ENCODE measurements around the gene P4HB.
A peak's percentile ranks its signal among the peaks of the same experiment; 100 is the strongest.

Gene P4HB

GRCh38 chr17:81898029-81898866, 37.9 kb upstream of the P4HB start:
- no peak for DNase-seq (ENCODE audit: low read depth in 3 of 3)

- no peak for DNase-seq (ENCODE audit: low read depth in 3 of 3)
Measured at GRCh38 chr17:81895400-81895799, 35.1 kb upstream of the P4HB start.

DNA sequence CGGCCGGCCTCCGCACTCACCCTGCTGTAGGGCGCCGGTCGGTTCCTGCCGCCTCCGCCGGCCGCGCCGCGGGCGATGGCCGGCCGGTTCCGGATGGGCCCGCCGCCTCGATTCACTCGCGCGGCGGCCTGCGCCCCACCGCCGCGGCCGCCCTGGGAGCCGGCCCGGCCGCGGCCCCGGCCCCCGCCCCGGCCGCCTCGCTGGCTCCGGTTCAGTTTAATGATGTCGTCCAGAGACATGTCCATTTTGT, 30.9 kb upstream of the P4HB start:
- DNase-seq (ENCODE audit: low read depth in 3 of 3), result no peak

- DNase-seq (ENCODE audit: low read depth in 3 of 3), result peak in 1 of 3 experiments; percentile 11
Measured at GRCh38 chr17:81890447-81891302, 30.3 kb upstream of the P4HB start.

DNA sequence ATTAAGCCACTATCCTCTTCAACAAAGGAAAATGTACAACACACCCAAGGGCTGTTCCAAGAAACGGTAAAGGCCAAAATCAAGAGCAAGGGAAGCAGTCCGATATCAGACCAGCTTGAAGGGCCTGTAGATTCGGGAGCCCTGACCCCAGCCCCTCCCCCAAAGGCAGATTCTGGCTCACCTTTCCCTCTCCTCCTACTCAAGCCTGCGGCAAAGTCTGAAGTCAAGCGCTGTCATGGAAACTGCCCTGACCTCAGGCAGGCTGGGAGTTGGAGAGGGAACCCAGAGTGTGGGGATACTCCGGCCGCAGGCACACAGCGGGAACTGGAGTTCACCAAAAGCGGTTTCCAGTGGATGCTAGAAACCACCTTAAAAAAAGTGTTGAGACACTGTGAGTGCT, 29.3 kb upstream of the P4HB start:
- DNase-seq (ENCODE audit: low read depth in 3 of 3), result no peak

DNA sequence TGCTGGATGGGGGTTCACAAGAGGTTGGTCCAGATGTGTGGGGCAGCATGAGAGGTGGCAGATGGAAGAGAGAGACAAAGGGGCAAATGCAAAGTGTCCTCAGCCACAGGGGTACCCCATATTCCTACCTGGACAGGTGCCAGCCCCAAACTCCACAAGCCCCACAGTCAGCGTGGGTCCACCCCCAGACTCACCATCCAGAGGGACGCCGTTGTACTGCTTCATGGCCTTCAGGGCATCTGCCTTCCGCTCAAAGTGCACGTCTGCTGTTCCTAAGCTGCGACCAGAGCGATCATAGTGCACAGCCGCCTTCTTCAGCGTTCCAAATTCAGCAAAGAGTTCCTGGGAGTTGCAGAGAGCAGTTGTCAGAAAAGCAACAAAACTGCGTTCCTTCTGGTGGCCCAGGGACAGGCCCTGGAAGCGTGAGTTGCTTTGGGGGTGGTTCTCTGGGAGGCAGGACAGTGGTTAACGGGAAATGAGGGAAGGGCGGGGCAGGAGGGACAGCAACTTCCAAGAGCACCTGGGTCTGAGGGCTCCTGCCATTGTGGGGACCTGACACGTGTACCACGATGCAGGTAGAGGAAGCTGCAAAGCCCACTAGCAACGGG, 28.8 kb upstream of the P4HB start:
- no peak for DNase-seq (ENCODE audit: low read depth in 3 of 3)

DNA sequence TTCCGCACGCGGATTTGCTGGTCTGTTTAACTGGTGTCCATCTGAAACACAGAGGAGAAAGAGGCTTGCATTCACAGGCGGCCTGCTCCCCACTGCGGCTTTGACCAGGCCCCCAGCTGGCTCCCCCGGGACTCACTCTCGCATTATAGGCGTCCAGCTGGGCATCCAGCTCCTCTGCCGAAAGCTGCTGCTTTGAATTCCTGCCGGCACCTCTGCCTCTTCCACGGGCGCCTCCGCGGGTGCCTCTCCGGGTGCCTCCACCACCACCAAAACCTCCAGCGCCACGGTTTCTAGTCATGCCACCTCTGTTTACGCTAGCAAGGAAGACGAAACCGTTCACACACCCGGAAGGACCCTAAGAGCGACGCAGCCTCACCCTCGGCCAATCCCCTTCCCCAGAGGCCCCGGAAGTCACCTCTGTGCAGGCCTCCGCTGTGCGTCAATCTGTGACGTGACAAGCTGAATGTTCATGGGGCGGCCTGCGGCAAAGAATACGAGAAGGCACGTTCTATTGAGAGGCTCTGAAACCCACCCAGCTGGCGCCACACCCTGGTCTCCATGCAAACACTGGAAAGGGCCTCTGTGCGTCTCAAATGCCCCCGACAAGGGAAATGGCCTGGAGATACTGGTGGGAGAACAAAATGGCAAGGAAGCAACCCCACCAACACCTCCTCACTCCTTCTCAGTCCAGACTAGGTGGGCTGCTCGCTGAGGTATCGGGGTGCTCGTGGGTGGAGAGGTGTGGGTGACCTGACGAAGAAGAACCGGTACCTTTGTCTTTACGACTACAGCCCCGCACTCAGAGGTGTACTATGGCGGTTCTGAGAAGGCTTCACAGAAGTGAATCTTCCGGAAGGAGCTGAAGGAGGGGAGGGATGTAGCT, 28.0 kb upstream of the P4HB start:
- no peak for DNase-seq (ENCODE audit: low read depth in 3 of 3)

- no peak for DNase-seq (ENCODE audit: low read depth in 3 of 3)
Measured at GRCh38 chr17:81885869-81886548, 25.7 kb upstream of the P4HB start.

- DNase-seq (ENCODE audit: low read depth in 3 of 3), result no peak
Measured at GRCh38 chr17:81885454-81885853, 25.1 kb upstream of the P4HB start.

DNA sequence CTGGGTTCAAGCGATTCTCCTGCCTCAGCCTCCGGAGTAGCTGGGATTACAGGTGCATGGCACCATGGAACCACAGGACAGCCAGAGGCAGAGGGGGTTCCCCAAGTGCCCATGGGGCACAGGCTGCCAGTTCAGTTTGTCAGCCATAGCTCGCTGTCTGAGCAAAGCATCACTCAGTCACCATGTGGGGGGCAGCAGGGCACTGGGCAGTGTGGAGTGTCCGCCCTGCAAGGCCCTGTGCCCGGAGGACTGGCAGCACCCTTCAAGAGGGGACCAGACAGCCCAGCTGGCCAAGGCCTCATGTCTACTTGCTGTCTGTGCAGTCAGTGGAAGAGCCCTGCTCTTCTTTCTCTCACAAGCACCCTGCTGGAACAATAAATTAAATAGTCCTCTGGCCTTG, 24.6 kb upstream of the P4HB start:
- DNase-seq (ENCODE audit: low read depth in 3 of 3), result no peak

DNA sequence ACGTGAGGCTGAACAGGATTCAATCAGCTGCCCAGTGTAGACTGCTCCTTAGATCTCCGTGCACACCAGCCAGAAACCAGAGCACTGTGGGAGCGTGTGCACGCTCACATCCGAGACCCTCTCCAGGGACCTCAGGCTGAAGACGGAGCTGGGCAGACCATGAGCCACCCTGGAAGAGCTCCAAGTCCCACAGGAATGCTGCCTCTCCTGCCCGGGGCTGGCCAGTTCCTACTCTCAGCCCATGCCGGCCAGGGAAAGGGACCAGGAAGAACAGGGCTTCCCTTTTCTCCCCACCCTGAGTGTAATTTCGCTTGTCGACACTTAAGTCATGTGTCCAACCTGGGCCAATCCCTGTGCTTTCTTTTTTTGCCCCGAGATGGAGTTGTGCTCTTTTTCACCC, 24.2 kb upstream of the P4HB start:
- DNase-seq (ENCODE audit: low read depth in 3 of 3), result no peak

DNA sequence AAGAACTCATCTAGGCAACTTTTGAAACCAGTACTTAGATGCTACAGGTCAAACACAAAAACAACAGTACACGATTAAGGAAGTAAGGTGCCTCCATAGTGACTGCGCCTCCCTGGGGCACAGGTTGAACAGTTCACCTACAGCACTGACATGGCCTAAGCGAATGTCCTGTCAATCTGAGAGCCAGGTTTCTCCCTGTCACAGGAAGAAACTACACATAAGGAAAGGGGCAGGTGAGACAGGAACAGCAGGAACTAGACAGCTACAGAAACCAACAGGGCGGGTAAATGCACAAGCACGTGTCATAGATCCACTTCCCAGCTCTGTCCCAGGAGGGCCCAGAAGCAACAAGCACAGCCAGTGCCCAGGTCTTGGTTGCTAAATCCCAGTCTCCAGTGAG, 18.8 kb upstream of the P4HB start:
- no peak for DNase-seq (ENCODE audit: low read depth in 3 of 3)

DNA sequence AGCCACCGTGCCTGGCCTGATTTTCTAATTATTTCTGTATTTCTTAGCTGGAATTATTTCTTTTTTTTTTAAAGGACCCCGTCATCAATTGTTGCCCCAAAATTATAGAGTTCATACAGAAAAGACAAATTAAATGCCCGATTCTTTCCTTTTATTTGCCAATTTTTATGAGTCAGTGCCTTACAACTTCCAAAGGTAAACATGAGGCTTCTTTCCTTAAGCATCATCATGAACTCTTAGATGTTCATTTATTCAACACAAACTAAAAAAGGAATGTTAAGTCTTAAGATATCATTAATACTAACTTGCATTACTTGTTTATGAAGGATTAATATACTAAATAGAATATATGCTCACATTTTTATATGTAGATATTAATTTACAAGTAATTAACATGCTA, 18.0 kb upstream of the P4HB start:
- no peak for DNase-seq (ENCODE audit: low read depth in 3 of 3)

DNA sequence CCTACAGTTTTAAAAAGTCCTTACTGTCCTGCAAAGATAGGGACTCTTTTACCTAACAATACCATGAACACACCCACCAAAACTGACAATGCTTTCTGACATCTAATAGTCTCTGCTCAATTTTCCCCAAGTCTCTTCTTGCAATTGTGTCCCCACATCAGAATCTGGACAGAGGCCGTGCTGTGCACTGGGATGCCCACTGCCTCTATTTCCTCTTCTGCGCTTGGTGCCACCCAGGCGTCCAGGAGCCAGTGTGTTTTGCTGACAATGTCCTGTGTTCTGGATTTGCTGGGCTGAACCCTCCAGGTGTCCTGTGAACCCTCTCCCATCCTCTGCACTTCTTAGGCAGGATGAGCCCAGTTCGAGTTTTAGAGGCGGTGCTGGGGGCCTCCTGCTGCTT, 17.2 kb upstream of the P4HB start:
- DNase-seq (ENCODE audit: low read depth in 3 of 3), result no peak

DNA sequence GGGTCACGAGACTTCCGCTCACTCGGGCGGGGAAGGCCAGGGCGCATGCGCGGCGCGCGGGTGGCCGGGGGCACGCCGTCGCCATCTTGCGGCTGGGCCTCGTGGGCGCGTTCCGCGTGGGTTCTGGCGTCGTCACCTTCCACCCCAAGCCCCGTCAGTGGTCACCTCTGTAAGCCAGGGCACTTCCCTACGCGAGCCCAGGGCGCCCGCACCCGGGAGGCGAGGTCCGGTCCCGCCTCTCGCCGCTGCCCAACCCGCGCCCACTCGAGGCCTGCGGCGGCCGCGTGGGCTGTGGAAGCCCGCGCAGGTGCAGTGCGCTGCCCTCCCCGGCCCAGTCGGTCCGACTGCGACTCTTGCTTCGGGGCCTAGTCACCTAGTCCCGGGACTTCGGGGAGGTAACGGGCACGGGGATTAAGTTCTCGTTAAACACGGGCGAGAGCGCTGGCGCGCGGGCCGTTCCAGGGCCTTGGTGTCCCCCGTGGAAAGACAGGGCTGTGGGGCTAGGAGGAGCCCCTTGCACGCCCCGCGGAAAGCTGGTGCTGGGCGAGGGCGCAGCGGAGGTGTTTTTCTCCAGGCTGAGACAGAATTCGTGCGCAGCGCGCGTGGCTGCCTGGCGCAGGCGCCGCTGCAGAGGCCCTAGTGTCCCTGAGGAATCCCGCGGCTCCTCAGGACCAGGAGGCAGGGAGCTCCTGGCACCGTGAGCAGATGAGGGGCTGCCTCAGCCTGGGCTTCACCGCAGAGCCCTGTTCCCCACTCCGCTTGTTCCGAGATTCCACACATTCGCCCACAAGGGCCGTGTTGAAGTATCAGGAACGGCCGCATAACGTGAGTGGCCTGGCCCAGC, 11.3 kb upstream of the P4HB start:
- peak; percentile 93 to 96 (median 95) for DNase-seq (ENCODE audit: low read depth in 3 of 3)

- no peak for DNase-seq (ENCODE audit: low read depth in 3 of 3)
Measured at GRCh38 chr17:81870981-81871386, 10.6 kb upstream of the P4HB start, which contains the start of gene ARHGDIA. TSS of gene ARHGDIA (minus strand) at chr17:81871337. CDS start at chr17:81869930, 1,407 bp downstream.

GRCh38 chr17:81870131-81870980, 10.0 kb upstream of the P4HB start:
- DNase-seq (ENCODE audit: low read depth in 3 of 3), result no peak

DNA sequence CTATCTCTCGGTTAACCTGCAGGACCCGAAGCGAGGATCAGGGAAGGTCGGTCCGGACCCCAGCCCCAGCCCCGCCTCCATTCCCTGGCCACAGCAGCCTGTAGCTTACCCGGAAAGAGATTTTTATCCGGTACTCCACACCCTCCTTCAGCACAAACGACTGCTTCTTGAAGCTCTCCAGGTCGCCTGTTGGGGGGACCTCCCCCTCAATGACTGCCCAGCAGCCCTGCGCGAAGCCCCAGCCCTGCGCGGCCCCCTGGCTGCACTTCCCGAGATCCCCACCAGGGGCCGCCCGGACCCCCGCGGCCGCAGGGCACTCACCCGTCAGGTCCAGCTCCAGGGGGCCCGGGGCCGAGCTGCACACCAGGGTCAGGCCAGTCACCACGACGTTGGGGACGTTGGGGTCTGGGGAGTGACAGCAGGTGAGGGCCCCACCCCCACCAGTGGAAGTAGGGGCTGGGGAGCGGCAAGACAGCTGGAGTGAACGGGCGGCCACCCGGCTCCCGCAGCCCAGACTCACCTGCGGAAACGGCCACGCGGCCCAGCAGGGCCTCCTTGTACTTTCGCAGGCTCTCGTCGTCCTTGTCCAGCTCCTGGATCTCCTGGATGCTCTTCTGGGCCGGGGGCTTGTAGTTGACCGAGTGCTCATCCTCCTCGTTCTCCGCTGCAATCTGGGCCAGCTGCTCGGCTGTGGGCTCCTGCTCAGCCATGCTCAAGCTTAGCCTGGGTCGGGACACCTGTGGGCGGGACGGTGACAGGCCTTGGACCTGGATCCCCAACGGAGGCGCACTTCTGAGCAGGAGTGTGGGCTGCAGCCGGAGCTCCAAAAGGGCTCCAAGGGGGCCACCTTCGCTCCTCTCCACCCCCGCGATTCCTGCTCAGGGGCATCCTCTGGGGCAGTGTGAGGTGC, 9.1 kb upstream of the P4HB start:
- no peak for DNase-seq (ENCODE audit: low read depth in 3 of 3)

All from stimulated activated CD4-positive, alpha-beta T cell treated with anti-CD3 and anti-CD28 coated beads, TNF-alpha, amount 100 ng/mL, for 4 hours (primary cell).